Measurements from ENCODE around the gene PRDM16.

- no peak for TF ChIP-seq CTCF (conservative IDR thresholded peaks at IDR 0.05; ENCODE audit: low read depth, low read length)
- no peak for TF ChIP-seq EZH2phosphoT487 (IDR thresholded peaks at IDR 0.05; ENCODE audit: borderline replicate concordance, low read length)
- no peak for TF ChIP-seq EZH2 (IDR thresholded peaks at IDR 0.05; ENCODE audit: low read length, unreplicated experiment)
These were observed 65.5 kb downstream of the PRDM16 start for GRCh38 chr1:3134381-3135072.
